Measurements from ENCODE around the gene MRPL36.

MRPL36 gene

DNA sequence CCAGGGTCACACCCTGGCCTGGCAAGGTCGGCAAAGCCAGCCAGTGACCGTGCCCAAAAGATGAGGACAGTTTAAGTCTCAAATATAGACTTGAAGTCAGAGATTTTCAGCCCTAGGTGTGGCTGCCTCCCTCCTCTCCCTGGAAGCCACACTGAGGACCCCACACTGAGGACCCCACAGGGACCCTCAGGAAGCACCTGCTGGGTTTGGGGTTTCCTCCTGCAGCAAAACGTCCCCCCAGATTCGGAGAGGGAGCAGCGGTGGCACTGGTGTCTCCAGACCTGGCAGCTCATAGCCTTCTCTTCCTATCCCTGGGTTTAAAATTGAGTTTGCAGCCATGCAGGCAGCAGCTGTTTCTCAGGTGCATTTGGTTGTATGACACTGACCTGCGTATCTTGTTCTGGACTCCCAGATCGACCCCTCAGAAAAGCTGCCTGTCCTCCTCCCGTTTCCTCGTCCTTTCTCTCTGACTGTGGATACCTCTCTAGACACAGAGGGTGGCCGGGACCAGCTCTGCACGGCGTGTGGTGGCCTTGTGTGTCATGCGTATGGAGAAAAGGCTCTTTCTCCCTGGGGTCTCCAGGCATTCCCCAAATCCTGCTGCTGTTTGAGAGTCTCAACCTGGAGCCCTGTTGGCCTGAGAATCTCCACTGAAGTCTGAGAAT, 36.6 kb downstream of the MRPL36 start:
- DNase-seq: no peak

DNA sequence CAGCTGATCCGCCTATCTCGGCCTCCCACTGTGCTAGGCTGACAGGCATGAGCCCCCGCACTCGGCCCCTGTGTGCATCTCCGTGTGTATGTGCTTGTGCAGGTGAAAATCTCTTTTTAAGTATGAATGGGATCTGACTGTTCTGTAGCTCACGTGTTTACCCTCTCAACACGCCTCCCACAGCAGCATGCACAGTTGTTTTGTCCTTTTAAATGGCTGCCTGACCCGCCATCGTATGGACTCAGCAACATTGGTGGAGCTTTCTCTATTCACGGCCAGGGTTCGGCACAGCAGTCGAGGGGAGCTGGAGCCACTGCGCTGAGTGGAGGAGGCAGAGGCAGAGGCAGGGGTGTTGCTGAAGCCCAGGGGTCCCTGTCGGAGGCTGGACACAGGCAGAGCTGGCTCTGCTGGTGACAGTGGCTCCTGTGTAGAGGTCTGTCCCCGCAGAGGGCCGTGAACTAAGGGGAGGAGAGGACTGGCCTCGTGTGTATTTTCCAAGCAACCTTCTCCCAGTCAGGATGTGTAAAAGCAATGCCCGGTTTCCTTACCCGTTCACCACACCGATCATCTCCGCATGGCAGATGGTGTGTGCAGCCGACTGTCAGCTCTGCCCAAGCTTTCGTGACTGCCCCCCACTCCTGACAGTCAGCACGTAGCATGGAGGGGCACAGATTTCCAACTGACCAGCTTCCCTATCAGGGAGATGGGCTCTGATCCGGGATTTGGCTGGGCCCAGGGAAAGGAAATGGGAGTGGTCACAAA, 37.3 kb downstream of the MRPL36 start:
- DNase-seq: no peak

DNA sequence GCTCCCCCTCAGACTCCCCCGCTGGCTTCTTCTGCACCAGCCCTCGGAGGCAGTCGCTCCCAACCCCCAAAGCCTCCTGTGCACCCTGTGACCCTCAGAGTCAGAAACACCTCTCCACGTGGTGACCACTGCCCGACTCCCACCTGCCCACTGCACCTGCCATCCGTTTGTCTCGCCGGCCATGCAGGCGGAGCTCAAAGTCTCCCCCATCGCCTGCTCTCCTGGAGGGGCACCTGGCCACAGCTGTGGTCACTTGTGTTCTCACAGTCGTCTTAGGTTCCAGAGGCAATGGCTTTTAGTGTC, 38.2 kb downstream of the MRPL36 start:
- no peak for DNase-seq

DNA sequence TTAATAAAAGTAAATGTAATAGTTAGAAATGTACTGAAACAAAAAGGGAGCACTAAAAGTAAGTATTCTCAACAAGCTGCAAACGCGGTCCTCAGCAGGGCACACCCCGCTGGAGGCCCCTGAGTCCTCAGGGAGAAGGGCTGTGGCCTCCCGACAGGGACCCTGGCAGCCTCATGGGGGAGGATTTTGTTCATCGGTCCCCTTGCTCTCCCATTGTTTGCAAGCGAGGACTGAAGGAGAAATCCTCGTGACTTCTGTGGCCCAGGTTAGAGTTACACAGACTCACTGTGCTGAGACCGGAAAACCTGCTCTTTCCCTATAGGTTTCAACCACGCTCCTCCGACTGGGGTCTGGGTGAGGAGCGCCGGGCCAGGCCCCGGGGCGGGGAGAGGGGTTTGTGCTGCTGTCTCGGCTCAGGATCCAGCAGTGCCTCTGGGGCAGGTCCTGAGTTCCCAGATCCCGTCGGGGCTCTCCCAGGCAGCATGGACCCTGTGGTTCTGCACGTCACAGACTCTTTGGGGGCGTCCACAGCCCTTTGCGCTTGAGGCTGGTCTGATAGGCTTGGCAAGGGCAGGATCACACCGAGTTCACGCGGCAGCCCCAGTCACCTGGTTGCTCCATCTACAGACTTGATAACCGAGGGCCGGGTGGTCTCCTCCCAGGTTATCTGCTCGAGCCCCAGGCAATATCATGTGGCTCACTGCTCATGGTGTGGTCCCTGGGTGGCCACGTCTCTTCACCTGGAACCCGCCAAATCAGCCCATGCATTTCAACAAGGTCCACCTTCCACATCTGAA, 38.8 kb downstream of the MRPL36 start:
- DNase-seq: no peak

DNA sequence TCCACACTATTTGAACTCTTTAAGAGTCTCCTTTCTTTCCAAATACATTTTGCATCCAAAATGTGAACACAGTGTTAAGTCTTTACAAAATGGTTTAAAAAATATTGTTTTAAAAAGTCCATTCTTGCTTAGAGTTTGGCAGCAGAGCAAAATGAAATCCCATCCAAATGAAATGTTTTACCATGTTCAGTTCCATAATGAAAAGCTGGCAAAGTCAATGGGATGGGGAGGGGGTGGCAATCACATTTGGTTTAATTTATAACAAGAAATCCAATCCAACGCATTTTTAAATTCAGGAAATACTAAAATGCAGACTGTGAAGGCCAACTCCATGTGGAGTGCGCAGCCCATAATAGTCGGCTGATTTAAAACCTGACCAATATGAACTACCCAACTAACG, 39.4 kb downstream of the MRPL36 start:
- DNase-seq: no peak

GRCh38 chr5:1759378-1759970, 40.2 kb downstream of the MRPL36 start:
- DNase-seq: no peak

GRCh38 chr5:1758574-1758973, 41.1 kb downstream of the MRPL36 start:
- no peak for DNase-seq

DNA sequence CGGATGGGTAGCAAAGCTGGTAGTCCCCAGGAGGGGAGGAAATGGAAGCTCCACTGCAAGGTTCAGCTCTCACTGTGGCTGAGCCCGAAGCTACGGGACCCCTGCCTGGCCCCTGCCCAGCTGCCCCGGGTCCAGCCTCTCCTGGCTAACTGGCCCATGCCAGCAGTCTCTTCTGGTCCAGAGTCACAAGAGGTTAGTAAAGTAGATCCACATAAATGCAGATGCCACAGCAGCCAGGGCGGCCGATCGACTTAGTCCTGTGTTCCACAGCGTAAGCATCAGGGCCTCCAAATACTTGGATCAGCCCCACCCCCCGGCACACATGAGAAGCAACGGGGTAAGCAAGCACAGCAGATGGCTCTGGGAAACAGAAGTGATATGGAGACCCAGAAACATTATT, 42.1 kb downstream of the MRPL36 start:
- no peak for DNase-seq

- DNase-seq: no peak
Measured at GRCh38 chr5:1756481-1756880, 43.2 kb downstream of the MRPL36 start.

DNA sequence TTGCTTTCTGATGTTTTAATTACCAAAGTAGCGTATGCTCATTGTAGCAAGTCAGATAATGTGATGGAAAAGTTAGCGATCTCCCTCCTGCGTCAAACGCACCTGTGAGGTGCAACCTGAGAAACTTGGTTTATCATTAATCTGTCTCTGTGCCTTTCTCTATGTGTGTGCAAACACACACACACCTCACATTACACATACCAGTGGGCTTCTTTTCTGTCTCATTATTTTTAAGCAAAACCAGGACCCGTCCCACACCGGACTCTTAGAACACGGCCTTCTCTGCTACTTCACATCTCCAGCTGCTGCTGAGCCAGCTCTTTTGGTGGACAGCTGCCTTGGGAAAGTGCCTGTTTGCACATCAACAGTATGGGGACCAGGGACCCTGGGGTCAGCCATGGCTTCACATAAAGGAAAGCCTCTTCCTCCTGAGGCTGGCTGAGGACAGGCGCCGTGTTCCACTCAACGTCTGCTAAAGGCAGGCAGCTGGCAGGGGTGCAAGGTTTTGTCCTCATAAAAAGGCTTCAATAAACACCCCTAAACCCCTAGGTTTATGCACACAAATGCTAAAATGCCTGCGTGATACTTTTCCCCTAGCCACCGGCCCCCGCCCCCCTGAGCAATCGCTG, 44.2 kb downstream of the MRPL36 start:
- no peak for DNase-seq

DNA sequence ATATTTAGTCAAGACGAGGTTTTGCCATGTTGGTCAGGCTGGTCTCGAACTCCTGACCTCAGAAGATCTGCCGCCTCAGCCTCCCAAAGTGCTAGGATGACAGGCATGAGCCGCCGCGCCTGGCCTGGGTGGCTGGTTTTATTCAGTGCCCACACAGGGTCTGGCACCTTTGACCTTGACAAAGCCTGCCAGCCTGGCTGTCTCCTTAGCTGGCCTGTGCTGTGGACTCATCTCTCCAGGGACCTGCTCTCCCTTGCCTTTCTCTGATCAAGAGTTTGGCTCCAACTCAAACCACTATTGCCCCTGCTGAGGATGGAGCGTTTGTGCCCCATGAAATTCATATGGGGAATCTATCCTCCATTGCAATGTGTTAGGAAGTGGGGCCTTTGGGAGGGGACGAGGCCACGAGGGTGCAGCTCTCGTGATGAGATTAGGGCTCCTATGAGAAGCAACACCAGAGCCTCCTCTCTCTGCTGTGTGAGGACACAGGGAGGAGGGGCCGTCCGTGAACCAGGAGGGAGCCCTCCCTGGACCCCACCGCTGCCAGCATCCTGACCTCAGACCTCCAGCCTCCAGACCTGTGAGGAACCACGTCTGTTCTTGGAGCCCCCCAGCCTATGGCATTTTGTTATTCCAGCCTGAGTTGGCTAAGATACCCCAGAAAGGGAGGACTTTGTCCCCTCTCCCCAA, 45.0 kb downstream of the MRPL36 start:
- no peak for DNase-seq

DNA sequence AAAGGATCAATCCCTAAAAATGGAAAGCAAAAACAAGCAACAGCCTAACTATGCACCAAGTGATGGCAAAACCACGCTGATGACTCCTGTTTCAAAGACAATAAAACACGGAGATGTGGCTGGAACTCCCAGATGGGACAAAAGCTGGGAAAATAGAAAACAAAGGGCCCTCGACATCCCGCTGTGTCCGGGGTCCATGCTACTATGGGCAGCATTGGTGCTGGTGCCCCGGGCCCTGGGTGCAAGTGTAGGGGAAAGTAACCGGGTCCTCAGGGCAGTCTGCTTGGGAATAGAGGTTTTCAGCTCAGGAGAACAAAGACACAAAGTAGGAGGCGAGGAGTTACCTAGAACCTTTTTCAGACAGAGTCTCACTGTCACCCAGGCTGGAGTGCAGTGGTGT, 46.1 kb downstream of the MRPL36 start:
- DNase-seq: no peak

DNA sequence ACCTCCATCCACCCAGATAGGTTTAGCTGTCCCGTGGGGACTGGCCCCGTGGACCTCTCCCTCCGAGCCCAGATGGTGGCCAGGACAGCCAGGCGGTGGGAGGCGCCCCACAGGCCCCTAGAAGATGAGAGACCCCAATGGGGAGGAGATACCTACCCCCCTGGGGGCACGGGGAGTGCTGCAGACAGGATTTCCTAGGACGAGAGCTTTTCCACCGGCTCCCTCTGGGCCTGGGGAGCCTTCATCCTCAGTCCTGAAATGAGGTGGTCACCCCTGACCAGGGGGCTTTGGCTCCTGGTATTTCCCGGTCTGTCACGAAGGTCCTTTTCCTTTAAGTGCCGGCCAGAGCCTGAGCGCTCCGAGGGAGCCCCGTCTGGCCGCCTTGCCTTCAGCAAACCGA, 46.8 kb downstream of the MRPL36 start:
- peak; percentile 1 for DNase-seq

DNA sequence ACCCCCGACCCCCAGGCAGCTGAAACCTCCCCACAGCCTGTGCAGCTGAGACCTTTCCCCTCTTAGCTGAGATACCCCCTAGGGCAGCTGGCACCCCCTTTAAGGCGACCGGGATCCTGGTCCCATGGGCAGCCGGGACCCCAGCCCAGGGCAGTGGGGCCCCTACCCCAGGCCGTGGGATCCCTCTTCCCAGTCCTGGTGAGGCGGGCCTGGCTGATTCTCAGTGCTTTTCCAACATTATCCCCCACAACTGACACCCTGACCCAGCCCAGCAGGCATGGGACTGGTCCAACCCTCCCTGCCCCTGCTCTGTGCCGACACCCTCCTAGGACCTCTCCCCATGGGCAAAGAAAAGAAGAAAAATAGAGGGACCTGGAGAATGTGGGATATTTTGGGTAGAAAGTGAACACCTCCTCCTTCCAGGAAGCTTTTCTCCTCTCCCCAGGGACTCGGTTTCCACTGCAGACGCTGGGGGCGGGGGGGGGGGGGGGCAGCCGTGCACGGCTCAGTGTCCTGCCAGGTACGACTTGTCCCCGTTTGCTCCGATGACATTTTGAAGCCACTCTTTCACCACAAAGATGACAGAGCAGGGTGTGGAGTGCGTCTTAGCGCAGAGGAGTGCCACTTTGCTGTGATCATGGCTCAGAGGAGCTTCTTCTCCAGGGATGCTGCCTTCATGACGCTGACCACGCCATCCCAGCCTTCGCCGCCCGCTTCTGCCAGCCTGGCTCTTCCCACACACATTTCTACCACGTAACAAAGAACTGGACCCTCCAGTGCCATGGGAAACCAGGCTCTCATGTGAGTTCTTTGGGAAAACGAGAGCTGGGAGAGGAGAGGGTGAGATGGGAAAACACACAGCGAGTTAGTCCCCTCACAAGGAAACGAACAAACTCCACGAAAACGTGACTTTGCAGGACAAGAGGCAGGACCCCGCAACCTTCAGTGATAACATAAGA, 47.5 kb downstream of the MRPL36 start:
- DNase-seq: peak; percentile 17

- DNase-seq: peak; percentile 23
Measured at GRCh38 chr5:1751026-1751863, 48.4 kb downstream of the MRPL36 start.

DNA sequence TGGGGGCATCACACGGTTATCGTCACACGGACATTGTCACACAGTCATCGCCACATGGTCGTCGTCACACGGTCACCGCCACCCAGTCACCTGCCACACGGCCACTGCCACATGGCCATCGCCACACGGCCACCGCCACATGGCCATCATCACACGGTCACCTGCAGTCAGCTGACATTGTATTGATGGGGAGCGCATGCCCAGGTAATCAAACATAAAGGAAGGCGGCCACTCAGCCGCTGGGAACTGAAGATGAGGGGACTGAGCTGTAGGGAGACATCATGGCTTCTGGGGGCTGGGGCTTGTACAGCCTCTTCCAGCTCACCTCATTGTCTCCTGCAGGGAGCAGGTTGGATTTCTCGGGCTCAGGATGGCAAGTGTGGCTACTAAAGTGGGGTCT, 49.2 kb downstream of the MRPL36 start:
- DNase-seq: peak; percentile 9

- DNase-seq: no peak
Measured at GRCh38 chr5:1749346-1750124, 50.1 kb downstream of the MRPL36 start.

DNA sequence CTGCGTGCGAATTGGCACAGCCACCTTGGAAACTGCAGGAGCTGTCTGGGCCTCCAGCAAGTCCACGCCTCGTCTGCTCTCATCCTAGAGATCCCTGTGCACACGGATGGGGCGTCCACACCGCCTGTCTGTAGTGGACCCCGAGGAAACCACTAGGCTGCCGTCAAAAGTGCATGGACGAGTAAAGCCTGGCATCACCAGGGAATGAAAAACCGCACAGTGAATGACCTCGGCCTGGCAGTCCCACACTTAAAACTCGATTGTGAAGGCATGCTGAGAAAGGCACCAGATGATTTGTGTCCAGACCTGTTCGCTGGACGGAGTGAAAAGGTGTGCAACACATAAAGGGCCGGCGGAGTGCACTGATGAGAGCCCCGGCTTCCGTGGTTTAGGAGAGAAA, 50.8 kb downstream of the MRPL36 start:
- DNase-seq: no peak
